SK-N-SH (cell line): Measurements from ENCODE around the gene ADCY1. TPM values are rescaled to one million over a fixed set of nuclear protein-coding genes. Genes with fewer than 3 reads are reported as not detected.

ENCODE experiments used
- CTCF ChIA-PET: fragments of 300-600, 350-600 bp; formaldehyde crosslinking; extraction: SDS; loops from one replicate; lab custom pipeline; 2021; lab: Yijun Ruan, JAX
- POLR2A ChIA-PET: fragments of 350-600 bp; sonication (Branson Sonifier 250); formaldehyde crosslinking; extraction: SDS; loops from one replicate; lab custom pipeline; 2020; ENCODE audit warnings: antibody characterized with exemption, inconsistent platforms; lab: Yijun Ruan, JAX
- DNase-seq: peaks from one replicate; pipeline ENCODE4 v3.0.0; 2012
- H2AFZ ChIP-seq: fragments of 200-600 bp; sonication (generic); 2 replicates; pipeline ENCODE4 v1.8.1; 2016; ENCODE audit warnings: antibody characterized with exemption, mild to moderate bottlenecking, low read depth
- H3F3A ChIP-seq: fragments of 200-600 bp; sonication (generic); replicated peaks from 2 replicates; pipeline ENCODE3; 2016; ENCODE audit warnings: antibody characterized with exemption, mild to moderate bottlenecking; ENCODE audit not compliant: insufficient read depth
- H3K27ac ChIP-seq, 2 experiments: fragments of 200-500 bp in 1 of 2; fragments of 200-600 bp in 1 of 2; sonication (Bioruptor generic) in 1 of 2; sonication (generic), shearing (Covaris generic) in 1 of 2; 2 replicates each; pipeline versions ENCODE4 v1.5.1 to v1.6.1; 2014 to 2016; ENCODE audit warnings: low read depth in 2 of 2, inconsistent platforms in 1 of 2, low read length in 1 of 2, mild to moderate bottlenecking in 1 of 2, mixed read lengths in 1 of 2
- H3K27me3 ChIP-seq: fragments of 200-600 bp; sonication (generic), shearing (Covaris generic); 2 replicates; pipeline ENCODE4 v1.6.1; 2016; ENCODE audit warnings: mixed run types; ENCODE audit not compliant: insufficient read depth
- H3K36me3 ChIP-seq, 2 experiments: fragments of 200-500 bp in 1 of 2; fragments of 200-600 bp in 1 of 2; sonication (Bioruptor generic) in 1 of 2; sonication (generic) in 1 of 2; replicated peaks in 1 of 2; 2 replicates each; pipeline versions ENCODE3 to v1.5.1; 2014 to 2016; ENCODE audit warnings: low read length in 1 of 2, mild to moderate bottlenecking in 1 of 2; ENCODE audit not compliant: insufficient read depth in 2 of 2, control insufficient read depth in 1 of 2
- H3K4me1 ChIP-seq, 2 experiments: fragments of 200-500 bp in 1 of 2; fragments of 200-600 bp in 1 of 2; sonication (Bioruptor generic) in 1 of 2; sonication (generic), shearing (Covaris generic) in 1 of 2; 2 replicates each; pipeline versions ENCODE4 v1.5.1 to v1.6.1; 2014 to 2016; ENCODE audit warnings: low read depth in 1 of 2, low read length in 1 of 2, mixed run types in 1 of 2; ENCODE audit not compliant: insufficient read depth in 2 of 2, control insufficient read depth in 1 of 2
- H3K4me2 ChIP-seq: fragments of 200-600 bp; sonication (generic), shearing (Covaris generic); 2 replicates; pipeline ENCODE4 v1.6.1; 2017; ENCODE audit warnings: mixed run types
- H3K4me3 ChIP-seq, 2 experiments: fragments of 200-500 bp in 1 of 2; fragments of 200-600 bp in 1 of 2; sonication (Bioruptor generic) in 1 of 2; sonication (generic), shearing (Covaris generic) in 1 of 2; 2 replicates each; pipeline versions ENCODE4 v1.5.1 to v1.8.1; 2014 to 2016; ENCODE audit warnings: low read depth in 2 of 2, inconsistent platforms in 1 of 2, low read length in 1 of 2, mild to moderate bottlenecking in 1 of 2, mixed read lengths in 1 of 2, moderate library complexity in 1 of 2
- H3K79me2 ChIP-seq: fragments of 200-600 bp; sonication (generic); 2 replicates; pipeline ENCODE4 v1.8.1; 2017; ENCODE audit warnings: mild to moderate bottlenecking; ENCODE audit not compliant: insufficient read depth
- H3K9ac ChIP-seq: fragments of 200-600 bp; sonication (generic); 2 replicates; pipeline ENCODE4 v1.6.1; 2017; ENCODE audit warnings: mixed run types
- H3K9me2 ChIP-seq: fragments of 200-600 bp; sonication (generic); 2 replicates; pipeline ENCODE4 v1.6.1; 2017; ENCODE audit warnings: mixed run types
- H3K9me3 ChIP-seq: fragments of 200-600 bp; sonication (generic); 2 replicates; pipeline ENCODE4 v1.6.1; 2017; ENCODE audit warnings: mixed run types, mild to moderate bottlenecking, moderate library complexity
- H4K20me1 ChIP-seq: fragments of 200-600 bp; sonication (generic); 2 replicates; pipeline ENCODE4 v1.6.1; 2017; ENCODE audit warnings: mild to moderate bottlenecking, mixed run types; ENCODE audit not compliant: insufficient read depth
- CHD2 ChIP-seq: fragments of 150-350 bp; IDR thresholded peaks from 2 replicates; pipeline ENCODE4 v1.6.1; 2018; ENCODE audit warnings: low read length; ENCODE audit not compliant: partially characterized antibody
- CTCF ChIP-seq: fragments of 200-600 bp; sonication (generic); IDR thresholded peaks from 2 replicates; pipeline ENCODE4 v1.6.1; 2017; ENCODE audit warnings: antibody characterized with exemption, mild to moderate bottlenecking, moderate library complexity
- ELF1 ChIP-seq: IDR thresholded peaks from 2 replicates; pipeline ENCODE4 v1.4.0; 2012
- EZH2phosphoT487 ChIP-seq: fragments of 200-600 bp; sonication (generic); IDR thresholded peaks from 2 replicates; pipeline ENCODE4 v1.6.1; 2017; ENCODE audit warnings: low read depth, mixed run types, mild to moderate bottlenecking, antibody characterized with exemption, moderate library complexity, borderline replicate concordance
- GABPA ChIP-seq: IDR thresholded peaks from 2 replicates; pipeline ENCODE4 v1.4.0; 2012; ENCODE audit warnings: low read depth, mild to moderate bottlenecking
- JUND ChIP-seq: IDR thresholded peaks from 2 replicates; pipeline ENCODE4 v1.4.0; 2012
- MEF2A ChIP-seq: IDR thresholded peaks from 2 replicates; pipeline ENCODE4 v1.4.0; 2012; ENCODE audit warnings: low read depth, borderline replicate concordance
- MXI1 ChIP-seq: IDR thresholded peaks from 2 replicates; pipeline ENCODE4 v1.6.1; 2012; ENCODE audit warnings: mild to moderate bottlenecking, low read depth, low read length, improper control_type of control experiment
- NFIC ChIP-seq: IDR thresholded peaks from 2 replicates; pipeline ENCODE4 v1.4.0; 2012; ENCODE audit warnings: borderline replicate concordance
- PBX3 ChIP-seq: IDR thresholded peaks from 2 replicates; pipeline ENCODE4; 2012
- REST ChIP-seq: IDR thresholded peaks from 2 replicates; pipeline ENCODE4 v1.6.1; 2012; ENCODE audit warnings: mild to moderate bottlenecking, low read depth, low read length, moderate library complexity
- RXRA ChIP-seq: IDR thresholded peaks from 2 replicates; pipeline ENCODE4 v1.4.0; 2012; ENCODE audit warnings: low read depth, mild to moderate bottlenecking, borderline replicate concordance
- TAF1 ChIP-seq: IDR thresholded peaks from 2 replicates; pipeline ENCODE4 v1.6.1; 2012; ENCODE audit warnings: low read depth, mild to moderate bottlenecking, low read length, moderate library complexity, borderline replicate concordance
- TEAD4 ChIP-seq: IDR thresholded peaks from 2 replicates; pipeline ENCODE4 v1.4.0; 2012; ENCODE audit warnings: mild to moderate bottlenecking, borderline replicate concordance; ENCODE audit not compliant: insufficient read depth
- USF1 ChIP-seq: IDR thresholded peaks from 2 replicates; pipeline ENCODE4 v1.4.0; 2012; ENCODE audit warnings: low read depth, borderline replicate concordance
- USF2 ChIP-seq: fragments of 150-350 bp; IDR thresholded peaks from 2 replicates; pipeline ENCODE4 v1.6.1; 2017; ENCODE audit warnings: antibody characterized with exemption, low read length, low read depth, borderline replicate concordance
- WGBS: methylation state at CpG from one replicate; pipeline ENCODE4 v1.1.6; 2017; ENCODE audit warnings: low lambda C conversion rate; 5-methylcytosine and 5-hydroxymethylcytosine counted together
- polyA plus RNA-seq, 3 experiments: library from polyadenylated mRNA; depleted of rRNA; stranded (reverse); fragments of >200 nt; gene quantifications; 2 replicates each; pipeline ENCODE4 v1.2.3, GENCODE V29; 2012

The ADCY1 gene
- polyA plus RNA-seq, 1 of the 3 experiments (the other 2 are of a cell fraction): 0.16 TPM

GRCh38 chr7:45573204-45573603 lies 964 bp upstream of the ADCY1 start:
- H3K4me2 ChIP-seq: no peak overlapping the region
- H3K27ac ChIP-seq: no peak overlapping the region
- 86% methylated on average over 11 of the region's 11 CpGs for WGBS
- DNase-seq: peak; percentile 36
- H2AFZ ChIP-seq: no peak overlapping the region
- H3K36me3 ChIP-seq: no peaks in the 10 kb centered on the region
- H3K4me3 ChIP-seq: no peak overlapping the region
- peaks cover 42% of the 10 kb centered on the region for H3K27me3 ChIP-seq
- no peaks in the 10 kb centered on the region for H3K9me3 ChIP-seq
- CTCF ChIA-PET: interaction anchor here (0.6 to 2.3 kb wide), 6 partner anchors 9 to 419 kb away, joined by 3 to 9 read pairs (median 4); no protein-coding TSS in a partner anchor
- TF ChIP-seq PBX3 (no peak), CHD2 (no peak), MXI1 (no peak), CTCF (no peak), ELF1 (no peak), GABPA (no peak), EZH2phosphoT487 (no peak), REST (no peak), MEF2A (no peak), USF2 (no peak), NFIC (no peak), RXRA (no peak), USF1 (no peak), TAF1 (no peak), TEAD4 (no peak), JUND (no peak)
- TF ChIP-seq, all 33 proteins: peak for 0
- Histone ChIP-seq H4K20me1 (no peaks in the 10 kb centered on the region), H3K4me1 (peaks cover 0 to 50% of the 10 kb centered on the region in 2 experiments; a peak in 2 of 4 replicates), H3K9ac (no peak overlapping the region), H3K79me2 (no peaks in the 10 kb centered on the region), H3F3A (no peaks in the 10 kb centered on the region), H3K9me2 (no peaks in the 10 kb centered on the region)
- POLR2A ChIA-PET: no interaction called here
